K562 (cell line): ENCODE measurements around the gene AACS. TPM values are rescaled to one million over a fixed set of nuclear protein-coding genes. Genes with fewer than 3 reads are reported as not detected.

ENCODE experiments used
- ATAC-seq: fragments of 200-7000 bp; cut with Tn5 transposase; 3 replicates; pipeline ENCODE4 v1.9.1; 2020; ENCODE audit warnings: moderate library complexity
- BruUV-seq: library from RNA; stranded (reverse); fragments of 400-500 nt; replicated peaks from 2 replicates; lab custom pipeline; 2021; lab: Mats Ljungman, UMichigan
- CTCF ChIA-PET: fragments of 300-600 bp; formaldehyde crosslinking; extraction: SDS; loops from one replicate; lab custom pipeline; 2021; ENCODE audit warnings: low intra/inter-chr PET ratio; lab: Yijun Ruan, JAX
- POLR2A ChIA-PET: fragments of 300-600, 350-650 bp; sonication (Branson Sonifier 250); formaldehyde crosslinking; extraction: SDS; loops from one replicate; lab custom pipeline; 2021; ENCODE audit warnings: antibody characterized with exemption, inconsistent platforms; lab: Yijun Ruan, JAX
- DNase-seq, 4 experiments: peaks; one replicate each; pipeline versions ENCODE4 v3.0.0 to v3.0.0-alpha.2; 2011 to 2018; ENCODE audit warnings: low spot score in 3 of 4, mixed read lengths in 3 of 4; ENCODE audit errors: extremely low read depth in 1 of 4
- FAIRE-seq: peaks from 2 replicates; lab custom pipeline; 2011; peaks lifted over from hg19 to GRCh38; lab: Jason Lieb, UNC
- H2AFZ ChIP-seq: 2 replicates; pipeline ENCODE4 v1.6.0; 2011; ENCODE audit warnings: low read depth, low read length, control low read depth, inconsistent platforms
- H3K27ac ChIP-seq: fragments of 200-600 bp; 3 replicates; pipeline ENCODE4 v1.8.0; 2011; ENCODE audit warnings: low read depth, mild to moderate bottlenecking, control low read depth, inconsistent platforms, low read length, moderate library complexity, mixed read lengths; ENCODE audit errors: extremely low read depth
- H3K27me3 ChIP-seq, 2 experiments: fragments of 300-600 bp in 1 of 2; 2 replicates in 1 of 2; 3 replicates in 1 of 2; pipeline versions ENCODE4 v1.6.0 to v1.8.0; 2011; ENCODE audit warnings: inconsistent platforms in 2 of 2, low read length in 2 of 2, mild to moderate bottlenecking in 1 of 2, mixed read lengths in 1 of 2, moderate library complexity in 1 of 2; ENCODE audit not compliant: control insufficient read depth in 2 of 2, insufficient read depth in 2 of 2
- H3K36me3 ChIP-seq: fragments of 300-600 bp; 3 replicates; pipeline ENCODE4 v1.8.0; 2011; ENCODE audit warnings: mild to moderate bottlenecking, low read length, inconsistent platforms; ENCODE audit not compliant: control insufficient read depth, insufficient read depth
- H3K4me1 ChIP-seq, 2 experiments: fragments of 200-600 bp in 1 of 2; replicated peaks in 1 of 2; 2 replicates in 1 of 2; 3 replicates in 1 of 2; pipeline versions ENCODE4 v1.5.1 to v1.8.0; 2011; ENCODE audit warnings: inconsistent platforms in 2 of 2, low read length in 2 of 2, mild to moderate bottlenecking in 1 of 2, mixed read lengths in 1 of 2, moderate library complexity in 1 of 2; ENCODE audit not compliant: control insufficient read depth in 2 of 2, insufficient read depth in 2 of 2
- H3K4me2 ChIP-seq: 2 replicates; pipeline ENCODE4 v1.6.1; 2011; ENCODE audit warnings: low read length, control low read depth, inconsistent platforms, mixed read lengths; ENCODE audit not compliant: insufficient read depth
- H3K4me3 ChIP-seq: fragments of 200-600 bp; sonication (generic), shearing (Covaris generic); 2 replicates; pipeline ENCODE4 v1.5.1; 2016; ENCODE audit warnings: control low read depth, inconsistent platforms
- H3K79me2 ChIP-seq: fragments of 200-600 bp; 3 replicates; pipeline ENCODE4 v1.8.0; 2011; ENCODE audit warnings: low read length, inconsistent platforms; ENCODE audit not compliant: control insufficient read depth, insufficient read depth
- H3K9ac ChIP-seq, 2 experiments: 2 replicates each; pipeline versions ENCODE4 v1.6.0 to v1.6.1; 2011; ENCODE audit warnings: low read depth in 2 of 2, low read length in 2 of 2, control low read depth in 1 of 2, inconsistent platforms in 1 of 2, mild to moderate bottlenecking in 1 of 2, mixed read lengths in 1 of 2; ENCODE audit not compliant: insufficient read depth in 1 of 2
- H3K9me1 ChIP-seq: one replicate; pipeline ENCODE4 v1.6.0; 2011; ENCODE audit warnings: inconsistent platforms, mild to moderate bottlenecking, low read length, moderate library complexity; ENCODE audit not compliant: control insufficient read depth, insufficient read depth
- H3K9me3 ChIP-seq: replicated peaks from 2 replicates; pipeline ENCODE4 v1.5.1; 2011; ENCODE audit warnings: low read depth, low read length, inconsistent platforms; ENCODE audit not compliant: control insufficient read depth, insufficient read depth
- H4K20me1 ChIP-seq: replicated peaks from 2 replicates; pipeline ENCODE4 v1.6.1; 2011; ENCODE audit warnings: low read length, inconsistent platforms, mixed read lengths; ENCODE audit not compliant: control insufficient read depth, insufficient read depth
- BCOR ChIP-seq: fragments of 450-650 bp; IDR thresholded peaks from 2 replicates; pipeline ENCODE4 v1.6.1; 2016
- CBFA2T2 ChIP-seq: fragments of 450-650 bp; conservative IDR thresholded peaks from 2 replicates; pipeline ENCODE4 v1.6.1; 2017; ENCODE audit warnings: mild to moderate bottlenecking
- CHD4 ChIP-seq: fragments of 200-600 bp; sonication (generic); IDR thresholded peaks from 3 replicates; pipeline ENCODE4 v1.6.1; 2012; ENCODE audit warnings: low read depth, mild to moderate bottlenecking, mixed read lengths, low read length, inconsistent platforms; ENCODE audit not compliant: insufficient read depth, insufficient replicate concordance, poor library complexity, severe bottlenecking
- CHD7 ChIP-seq: fragments of 200-600 bp; sonication (generic); IDR thresholded peaks from one replicate; pipeline ENCODE4 v1.6.1; 2012; ENCODE audit warnings: mild to moderate bottlenecking, low read depth, low read length, inconsistent platforms
- PHF20 ChIP-seq: fragments of 450-650 bp; IDR thresholded peaks from 2 replicates; pipeline ENCODE4 v1.6.1; 2018; ENCODE audit not compliant: partially characterized antibody
- SMAD3 ChIP-seq: fragments of 450-650 bp; formaldehyde crosslinking; conservative IDR thresholded peaks from 2 replicates; pipeline ENCODE4 v1.4.0; 2020; ENCODE audit warnings: mild to moderate bottlenecking
- ZNF224 ChIP-seq: sonication (generic); formaldehyde crosslinking; IDR thresholded peaks from 2 replicates; pipeline ENCODE4 v1.8.0; 2022; ENCODE audit warnings: mild to moderate bottlenecking, missing genetic modification reagents
- ZNF655 ChIP-seq: fragments of 250-450 bp; sonication (Bioruptor Pico); IDR thresholded peaks from 2 replicates; pipeline ENCODE4 v1.5.0; 2021
- WGBS: fragments of 100-300 bp; shearing (Covaris generic); methylation state at CpG from one replicate; pipeline ENCODE4 v1.1.6; 2016; ENCODE audit warnings: low coverage, mixed read lengths; ENCODE audit not compliant: insufficient coverage; ENCODE audit errors: missing lambda C conversion rate; 5-methylcytosine and 5-hydroxymethylcytosine counted together
- in situ Hi-C: fragments of 300-500 bp; cut with MboI; formaldehyde crosslinking; loops from 4 replicates; pipeline ENCODE4 v1.15.0; 2018; ENCODE audit warnings: inconsistent platforms, mixed read lengths
- intact Hi-C: fragments of 100-400 bp; cut with micrococcal nuclease; formaldehyde crosslinking; loops from 2 replicates; pipeline ENCODE4 v1.14.2; 2022
- polyA plus RNA-seq, 8 experiments: library from polyadenylated mRNA; depleted of rRNA in 4 of 8; stranded (reverse) in 5 of 8; unstranded in 3 of 8; fragments of >200 nt; fragmentation: Nextera tagmentation in 2 of 8; fragmentation: Illumina TruSeq in 1 of 8; extraction: Ambion mirVana in 2 of 8; extraction: Trizol in 1 of 8; gene quantifications; 2 replicates each; pipeline versions ENCODE4 v1.2.1 to v1.2.3, GENCODE V29; 2011 to 2014; ENCODE audit warnings: inconsistent platforms in 1 of 8, missing spikeins in 1 of 8
- total RNA-seq, 7 experiments: library from RNA; depleted of rRNA in 6 of 7; stranded (reverse); fragments of >200 nt in 6 of 7; fragmentation: Illumina TruSeq in 2 of 7; extraction: Trizol in 2 of 7; gene quantifications; 2 replicates each; pipeline versions ENCODE4 v1.2.1 to v1.2.3, GENCODE V29; 2011 to 2021; ENCODE audit warnings: low replicate concordance in 1 of 7

Gene AACS
- total and polyA plus RNA-seq, 9 of the 15 experiments (the other 6 are each of a cell fraction or from before 2014, with no cell fraction given) = 2.4 to 13.0 (median 6.0) TPM

GRCh38 chr12:125100551-125101434 is 35.6 kb downstream of the AACS start:
- intact Hi-C loops (no loop called here), in situ Hi-C loops (no loop called here)
- no peak overlapping the region for H3K9ac ChIP-seq
- H3K79me2 ChIP-seq = no peaks in the 10 kb centered on the region
- ATAC-seq = no peak
- H4K20me1 ChIP-seq = peaks cover 4% of the 10 kb centered on the region; the same call in 1 of the 2 replicates
- no TSS peak for BruUV-seq
- ChIA-PET CTCF (no interaction called here), POLR2A (interaction anchor here (0.6 to 1.4 kb wide), 4 partner anchors 10 to 217 kb away, joined by 3 to 5 read pairs (median 4); no protein-coding TSS in a partner anchor)
- peaks cover 7% of the 10 kb centered on the region; the same call in 1 of the 3 replicates for H3K36me3 ChIP-seq
- no peak for DNase-seq
- 40% methylated on average over 9 of the region's 9 CpGs for WGBS
- no peak overlapping the region for H3K4me2 ChIP-seq
- H3K27ac ChIP-seq = no peak overlapping the region
- peaks cover 0 to 13% of the 10 kb centered on the region in 2 experiments; a peak in 1 of 5 replicates for H3K27me3 ChIP-seq
- H3K9me3 ChIP-seq = no peaks in the 10 kb centered on the region
- H3K4me3 ChIP-seq = no peak overlapping the region
- H2AFZ ChIP-seq = no peak overlapping the region
- no peaks in the 10 kb centered on the region for H3K9me1 ChIP-seq
- H3K4me1 ChIP-seq = peaks cover 0 to 8% of the 10 kb centered on the region in 2 experiments; a peak in 2 of 5 replicates
- no peak for FAIRE-seq
- TF ChIP-seq ZNF655 (CRISPR knock-in tag) (no peak), PHF20 (no peak), SMAD3 (CRISPR knock-in tag) (no peak), CHD7 (no peak), CHD4 (no peak), ZNF224 (CRISPR knock-in tag) (no peak), CBFA2T2 (no peak), BCOR (no peak)
